Neural progenitor cell (in vitro differentiated cells): ENCODE data around the gene IPPK. TPM values are rescaled to one million over a fixed set of nuclear protein-coding genes. Genes with fewer than 3 reads are reported as not detected.

Experiments
- DNase-seq: peaks from one replicate; pipeline ENCODE4 v3.0.0-alpha.2; 2016; ENCODE audit warnings: low spot score
- H2AFZ ChIP-seq: fragments of 200-600 bp; sonication (generic); replicated peaks from 2 replicates; pipeline ENCODE4 v1.6.1; 2016; ENCODE audit warnings: antibody characterized with exemption
- H3F3A ChIP-seq: fragments of 200-600 bp; sonication (generic); 2 replicates; pipeline ENCODE4 v1.6.1; 2016; ENCODE audit warnings: antibody characterized with exemption, low read depth
- H3K27ac ChIP-seq: fragments of 200-600 bp; sonication (generic); 2 replicates; pipeline ENCODE4 v1.5.1; 2016; ENCODE audit warnings: mild to moderate bottlenecking
- H3K27me3 ChIP-seq: fragments of 200-600 bp; sonication (generic); 2 replicates; pipeline ENCODE4 v1.6.1; 2016; ENCODE audit warnings: mild to moderate bottlenecking, moderate library complexity
- H3K36me3 ChIP-seq: fragments of 200-600 bp; sonication (generic); 2 replicates; pipeline ENCODE4 v1.5.1; 2016
- H3K4me1 ChIP-seq: fragments of 200-600 bp; sonication (generic); 2 replicates; pipeline ENCODE4 v1.6.1; 2016; ENCODE audit warnings: mixed run types
- H3K4me2 ChIP-seq: fragments of 200-600 bp; sonication (generic); 2 replicates; pipeline ENCODE4 v1.6.1; 2016
- H3K4me3 ChIP-seq: fragments of 200-600 bp; sonication (generic); 2 replicates; pipeline ENCODE4 v1.5.1; 2016
- H3K79me2 ChIP-seq: fragments of 200-600 bp; sonication (generic); 2 replicates; pipeline ENCODE4 v1.6.1; 2016; ENCODE audit warnings: low read depth
- H3K9ac ChIP-seq: fragments of 200-600 bp; sonication (generic); 2 replicates; pipeline ENCODE4 v1.6.1; 2016
- H3K9me3 ChIP-seq: fragments of 200-600 bp; sonication (generic); 2 replicates; pipeline ENCODE4 v1.5.1; 2016; ENCODE audit warnings: low read depth
- H4K20me1 ChIP-seq: fragments of 200-600 bp; sonication (generic); 2 replicates; pipeline ENCODE4 v1.6.1; 2016; ENCODE audit warnings: low read depth
- H3K27ac Mint-ChIP-seq: 3 replicates; pipeline ENCODE4 v1.8.0; 2021; ENCODE audit warnings: mixed read lengths
- H3K27me3 Mint-ChIP-seq: 2 replicates; pipeline ENCODE4 v1.8.0; 2022; ENCODE audit warnings: low read depth, mild to moderate bottlenecking, inconsistent platforms, moderate library complexity, mixed read lengths; ENCODE audit not compliant: insufficient read depth
- H3K36me3 Mint-ChIP-seq: 3 replicates; pipeline ENCODE4 v1.8.0; 2021; ENCODE audit warnings: mixed read lengths
- H3K4me1 Mint-ChIP-seq: 3 replicates; pipeline ENCODE4 v1.8.0; 2021; ENCODE audit warnings: mixed read lengths
- H3K4me3 Mint-ChIP-seq: 3 replicates; pipeline ENCODE4 v1.8.0; 2021; ENCODE audit warnings: mild to moderate bottlenecking, moderate library complexity, mixed read lengths
- H3K9me3 Mint-ChIP-seq: 3 replicates; pipeline ENCODE4 v1.8.0; 2020; ENCODE audit warnings: mixed read lengths
- CTCF ChIP-seq: fragments of 200-600 bp; sonication (generic); IDR thresholded peaks from 2 replicates; pipeline ENCODE4 v1.5.1; 2017; ENCODE audit warnings: antibody characterized with exemption, mild to moderate bottlenecking
- EZH2 ChIP-seq: fragments of 200-600 bp; sonication (generic); IDR thresholded peaks from 2 replicates; pipeline ENCODE4 v1.6.1; 2017; ENCODE audit warnings: antibody characterized with exemption, mild to moderate bottlenecking, moderate library complexity
- EZH2phosphoT487 ChIP-seq: fragments of 200-600 bp; sonication (generic); IDR thresholded peaks from 2 replicates; pipeline ENCODE4 v1.6.1; 2017; ENCODE audit warnings: antibody characterized with exemption
- total RNA-seq: library from RNA; depleted of rRNA; stranded (reverse); fragments of >200 nt; gene quantifications from 2 replicates; pipeline ENCODE4 v1.2.3, GENCODE V29; 2015; ENCODE audit warnings: low replicate concordance

The IPPK gene
- total RNA-seq, 1 donor from 2014 or later: 16.8 TPM

- H3K27ac Mint-ChIP-seq: no peak overlapping the region
- peaks cover 7% of the 10 kb centered on the region for H3K79me2 ChIP-seq
- H3K27me3 ChIP-seq: no peaks in the 10 kb centered on the region
- peaks cover 12% of the 10 kb centered on the region for H3K4me1 Mint-ChIP-seq
- H3K36me3 ChIP-seq: no peaks in the 10 kb centered on the region
- peaks cover 2% of the 10 kb centered on the region for H3K27me3 Mint-ChIP-seq
- H3K36me3 Mint-ChIP-seq: peaks cover 12% of the 10 kb centered on the region
- H3K9ac ChIP-seq: no peak overlapping the region
- H3K4me2 ChIP-seq: no peak overlapping the region
- peaks cover 7% of the 10 kb centered on the region for H3F3A ChIP-seq
- peaks cover 56% of the 10 kb centered on the region for H4K20me1 ChIP-seq
- no peaks in the 10 kb centered on the region for H3K9me3 ChIP-seq
- TF ChIP-seq CTCF (no peak), EZH2 (no peak), EZH2phosphoT487 (no peak)
- no peak overlapping the region for H3K4me3 ChIP-seq
- no peak overlapping the region for H3K4me3 Mint-ChIP-seq
- peaks cover 14% of the 10 kb centered on the region for H3K4me1 ChIP-seq
- H2AFZ ChIP-seq: no peak overlapping the region
- H3K27ac ChIP-seq: no peak overlapping the region
- no peak for DNase-seq
- no peaks in the 10 kb centered on the region for H3K9me3 Mint-ChIP-seq
Observed at GRCh38 chr9:92657296-92658094, 12.4 kb downstream of the IPPK start.

- H3K4me3 Mint-ChIP-seq: no peak overlapping the region
- no peaks in the 10 kb centered on the region for H3K9me3 ChIP-seq
- peaks cover 12% of the 10 kb centered on the region for H3K36me3 Mint-ChIP-seq
- H3K4me1 Mint-ChIP-seq: peaks cover 12% of the 10 kb centered on the region
- H3K4me2 ChIP-seq: no peak overlapping the region
- peaks cover 2% of the 10 kb centered on the region for H3K27me3 Mint-ChIP-seq
- H3K9me3 Mint-ChIP-seq: no peaks in the 10 kb centered on the region
- H3K79me2 ChIP-seq: peaks cover 7% of the 10 kb centered on the region
- H3K36me3 ChIP-seq: no peaks in the 10 kb centered on the region
- H3K27ac Mint-ChIP-seq: no peak overlapping the region
- H3F3A ChIP-seq: peaks cover 7% of the 10 kb centered on the region
- no peak overlapping the region for H3K9ac ChIP-seq
- H2AFZ ChIP-seq: no peak overlapping the region
- TF ChIP-seq CTCF (no peak), EZH2 (no peak), EZH2phosphoT487 (no peak)
- H3K4me3 ChIP-seq: no peak overlapping the region
- DNase-seq: no peak
- peaks cover 46% of the 10 kb centered on the region for H4K20me1 ChIP-seq
- no peak overlapping the region for H3K27ac ChIP-seq
- peaks cover 14% of the 10 kb centered on the region for H3K4me1 ChIP-seq
- no peaks in the 10 kb centered on the region for H3K27me3 ChIP-seq
Observed at GRCh38 chr9:92656537-92656925, 13.4 kb downstream of the IPPK start.

GRCh38 chr9:92655896-92656536 is 13.9 kb downstream of the IPPK start:
- Histone ChIP-seq H3F3A (peaks cover 7% of the 10 kb centered on the region), H3K79me2 (peaks cover 7% of the 10 kb centered on the region), H4K20me1 (peaks cover 41% of the 10 kb centered on the region), H3K4me2 (no peak overlapping the region), H3K27me3 (no peaks in the 10 kb centered on the region), H3K36me3 (no peaks in the 10 kb centered on the region), H3K27ac (no peak overlapping the region), H2AFZ (no peak overlapping the region), H3K9me3 (no peaks in the 10 kb centered on the region), H3K4me1 (peaks cover 14% of the 10 kb centered on the region), H3K9ac (no peak overlapping the region), H3K4me3 (no peak overlapping the region)
- H3K4me1 Mint-ChIP-seq: peaks cover 12% of the 10 kb centered on the region
- TF ChIP-seq CTCF (no peak), EZH2phosphoT487 (no peak), EZH2 (no peak)
- peaks cover 12% of the 10 kb centered on the region for H3K36me3 Mint-ChIP-seq
- H3K27ac Mint-ChIP-seq: no peak overlapping the region
- no peaks in the 10 kb centered on the region for H3K9me3 Mint-ChIP-seq
- no peak overlapping the region for H3K4me3 Mint-ChIP-seq
- no peak for DNase-seq
- peaks cover 2% of the 10 kb centered on the region for H3K27me3 Mint-ChIP-seq
